ENCODE measurements around the gene ANAPC16.

The ANAPC16 gene

DNA sequence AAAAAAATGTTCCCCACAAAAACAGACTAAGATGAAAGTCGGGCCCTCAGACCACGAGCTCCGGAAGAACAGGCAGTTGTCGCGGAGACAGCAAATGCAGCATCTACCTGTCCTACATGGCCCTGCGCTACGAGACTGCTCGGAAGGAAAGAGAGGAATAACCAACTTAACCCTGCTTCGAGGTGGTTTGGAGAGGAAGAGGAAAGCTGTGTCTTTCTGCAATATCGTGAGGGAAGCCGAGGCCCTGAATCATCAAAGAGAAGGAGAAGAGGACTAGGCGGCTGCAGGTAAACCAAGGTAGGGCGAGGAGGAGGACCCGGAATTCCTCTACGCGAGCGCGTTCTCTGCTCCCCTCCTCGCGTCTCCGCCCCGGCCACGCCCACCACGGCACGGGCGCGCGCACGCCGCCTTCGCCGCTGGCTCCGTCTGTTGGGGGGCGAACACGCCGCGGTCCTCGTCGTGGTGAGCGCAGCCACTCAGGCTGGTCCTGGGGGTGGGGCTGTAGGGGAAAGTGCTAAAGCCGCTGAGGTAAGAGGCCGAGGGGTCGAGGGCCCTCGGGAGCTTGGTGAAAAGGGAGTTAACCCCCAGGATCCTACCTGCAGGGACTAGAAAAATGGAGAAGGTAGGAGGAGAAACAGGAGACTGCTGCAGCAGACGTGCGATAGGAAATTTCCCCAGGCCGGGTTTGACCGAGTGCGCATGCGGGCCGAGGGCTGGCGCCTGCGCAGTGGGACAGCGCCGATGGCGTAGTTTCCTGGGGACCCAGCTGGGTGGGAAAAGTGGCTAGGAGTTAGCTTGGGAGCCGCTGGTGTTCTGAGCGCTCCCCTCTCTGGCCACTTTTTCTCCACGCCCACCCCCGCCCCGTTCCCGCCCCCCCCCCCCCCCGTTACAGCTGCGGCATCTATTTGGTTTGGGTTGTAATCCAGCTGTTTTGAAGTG lies at the start of gene ANAPC16, which contains the start of gene ASCC1:
TSS of gene ANAPC16 (plus strand) at position 402 of the 939 bp plus-strand sequence. CDS start 7,903 bp downstream, outside the sequence.
TSS of gene ASCC1 (minus strand) at position 666 of the 939 bp plus-strand sequence. CDS start 2,978 bp downstream, outside the sequence.
- Histone ChIP-seq H3K36me3 (ENCODE audit: insufficient read depth, low read length) (peaks cover 10% of the 10 kb centered on the region), H3K4me1 (ENCODE audit: insufficient read depth, low read length) (peaks cover 3% of the 10 kb centered on the region; the same call in 1 of the 2 replicates), H3K9ac (ENCODE audit: low read depth, low read length) (peak within 1 kb of the TSS; percentile 77), H3K9me3 (ENCODE audit: control insufficient read depth, insufficient read depth, low read length) (no peaks in the 10 kb centered on the region)

DNA sequence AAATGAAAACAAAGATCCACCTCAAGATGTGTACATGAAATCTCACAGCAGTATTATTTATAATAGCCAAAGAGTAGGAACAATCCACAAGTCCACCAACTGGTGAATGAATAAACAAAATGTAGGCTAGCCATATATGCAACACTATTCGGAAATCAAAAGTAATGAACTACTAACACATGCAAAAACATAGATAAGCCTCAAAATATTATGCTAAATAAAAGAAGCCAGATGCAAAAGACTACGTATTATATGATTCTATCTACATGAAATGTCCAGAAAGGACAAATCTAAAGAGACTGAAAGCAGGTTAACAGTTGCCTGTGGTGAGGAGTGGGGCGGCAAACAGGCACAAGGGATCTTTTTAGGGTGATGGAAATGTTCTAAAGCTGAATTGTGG lies 48.7 kb upstream of the ANAPC16 start:
- no peaks in the 10 kb centered on the region for H3K4me1 ChIP-seq (ENCODE audit: insufficient read depth, low read length)
- no peaks in the 10 kb centered on the region for H3K36me3 ChIP-seq (ENCODE audit: insufficient read depth, low read length)
- no peak overlapping the region for H3K9ac ChIP-seq (ENCODE audit: low read depth, low read length)
- H3K9me3 ChIP-seq (ENCODE audit: control insufficient read depth, insufficient read depth, low read length): no peaks in the 10 kb centered on the region

DNA sequence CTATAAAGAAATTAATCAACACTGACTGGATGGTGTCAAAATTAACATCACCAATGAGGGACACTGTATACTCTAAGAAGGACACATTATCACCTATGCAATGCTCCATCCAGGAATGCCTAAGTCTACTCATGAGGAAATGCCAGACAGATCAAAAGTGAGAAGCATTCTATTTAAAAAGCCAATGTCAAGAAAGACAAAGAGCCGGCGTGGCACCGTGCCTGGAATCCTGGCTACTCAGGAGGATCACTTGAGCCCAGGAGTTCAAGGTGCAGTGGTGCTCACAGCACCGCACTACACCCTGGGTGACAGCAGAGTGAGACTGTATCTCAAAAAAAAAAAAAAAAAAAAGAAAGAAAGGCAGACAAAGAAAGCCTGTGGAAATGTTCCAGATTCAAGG lies 45.5 kb upstream of the ANAPC16 start:
- Histone ChIP-seq H3K9ac (ENCODE audit: low read depth, low read length) (no peak overlapping the region), H3K36me3 (ENCODE audit: insufficient read depth, low read length) (no peaks in the 10 kb centered on the region), H3K9me3 (ENCODE audit: control insufficient read depth, insufficient read depth, low read length) (no peaks in the 10 kb centered on the region), H3K4me1 (ENCODE audit: insufficient read depth, low read length) (0 out of 2 replicates have a peak, but pooled peaks cover 6% of the 10 kb centered on the region)

DNA sequence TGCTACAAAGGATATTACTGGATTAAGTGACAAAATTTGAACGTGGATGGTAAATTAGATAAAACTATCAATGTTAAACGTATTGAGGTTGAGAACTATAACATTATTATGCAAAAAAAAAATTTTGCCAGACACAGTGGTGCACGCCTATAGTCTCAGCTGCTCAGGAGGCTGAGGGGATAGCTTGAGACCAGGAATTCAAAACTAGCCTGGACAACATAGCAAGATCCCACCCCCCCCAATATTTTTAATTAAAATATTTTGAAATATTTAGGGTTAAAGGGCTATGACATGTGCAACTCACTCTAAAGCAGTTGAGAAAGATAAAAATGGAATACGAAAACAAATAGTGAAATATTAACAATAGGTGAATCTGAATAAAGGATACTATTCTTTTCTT lies 45.1 kb upstream of the ANAPC16 start:
- H3K9me3 ChIP-seq (ENCODE audit: control insufficient read depth, insufficient read depth, low read length): no peaks in the 10 kb centered on the region
- H3K36me3 ChIP-seq (ENCODE audit: insufficient read depth, low read length): no peaks in the 10 kb centered on the region
- H3K4me1 ChIP-seq (ENCODE audit: insufficient read depth, low read length): 0 out of 2 replicates have a peak, but pooled peaks cover 6% of the 10 kb centered on the region
- no peak overlapping the region for H3K9ac ChIP-seq (ENCODE audit: low read depth, low read length)

DNA sequence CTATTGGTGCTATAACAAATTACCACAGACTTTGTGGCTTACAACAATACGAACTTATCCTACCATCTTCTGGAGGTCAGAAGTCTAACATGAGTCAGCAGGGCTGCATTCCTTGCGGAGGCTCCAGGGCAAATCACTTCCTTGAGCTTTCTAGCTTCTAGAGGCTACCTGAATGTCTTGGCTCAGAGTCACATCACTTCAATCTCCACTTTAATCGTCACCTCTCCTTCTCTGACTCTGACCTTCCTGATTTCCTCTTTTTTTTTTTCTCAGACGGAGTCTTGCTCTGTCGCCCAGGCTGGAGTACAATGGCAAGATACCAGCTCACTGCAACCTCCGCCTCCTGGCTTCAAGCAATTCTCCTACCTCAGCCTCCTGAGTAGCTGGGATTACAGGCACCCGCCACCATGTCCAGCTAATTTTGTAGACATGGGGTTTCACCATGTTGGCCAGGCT lies 44.6 kb upstream of the ANAPC16 start:
- no peak overlapping the region for H3K9ac ChIP-seq (ENCODE audit: low read depth, low read length)
- no peaks in the 10 kb centered on the region for H3K36me3 ChIP-seq (ENCODE audit: insufficient read depth, low read length)
- H3K9me3 ChIP-seq (ENCODE audit: control insufficient read depth, insufficient read depth, low read length): no peaks in the 10 kb centered on the region
- H3K4me1 ChIP-seq (ENCODE audit: insufficient read depth, low read length): 0 out of 2 replicates have a peak, but pooled peaks cover 6% of the 10 kb centered on the region

DNA sequence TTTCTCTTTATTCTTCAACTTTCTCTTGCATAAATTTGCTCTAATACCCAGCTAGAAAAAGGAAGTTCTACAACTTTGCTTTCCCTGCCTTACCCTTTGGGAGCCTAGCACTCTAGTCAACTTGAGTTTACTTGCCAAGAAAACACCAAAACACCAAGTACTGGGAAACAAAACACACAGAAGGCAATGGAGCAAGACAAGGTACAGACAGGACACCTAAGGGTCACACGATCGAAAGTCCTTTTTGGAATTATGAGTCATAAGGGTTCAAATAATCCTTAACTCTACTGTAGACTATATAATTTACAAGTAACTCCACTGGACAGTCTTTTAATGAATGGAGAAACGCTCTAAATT lies 42.6 kb upstream of the ANAPC16 start:
- H3K9ac ChIP-seq (ENCODE audit: low read depth, low read length): no peak overlapping the region
- H3K36me3 ChIP-seq (ENCODE audit: insufficient read depth, low read length): no peaks in the 10 kb centered on the region
- H3K9me3 ChIP-seq (ENCODE audit: control insufficient read depth, insufficient read depth, low read length): no peaks in the 10 kb centered on the region
- H3K4me1 ChIP-seq (ENCODE audit: insufficient read depth, low read length): 0 out of 2 replicates have a peak, but pooled peaks cover 6% of the 10 kb centered on the region

DNA sequence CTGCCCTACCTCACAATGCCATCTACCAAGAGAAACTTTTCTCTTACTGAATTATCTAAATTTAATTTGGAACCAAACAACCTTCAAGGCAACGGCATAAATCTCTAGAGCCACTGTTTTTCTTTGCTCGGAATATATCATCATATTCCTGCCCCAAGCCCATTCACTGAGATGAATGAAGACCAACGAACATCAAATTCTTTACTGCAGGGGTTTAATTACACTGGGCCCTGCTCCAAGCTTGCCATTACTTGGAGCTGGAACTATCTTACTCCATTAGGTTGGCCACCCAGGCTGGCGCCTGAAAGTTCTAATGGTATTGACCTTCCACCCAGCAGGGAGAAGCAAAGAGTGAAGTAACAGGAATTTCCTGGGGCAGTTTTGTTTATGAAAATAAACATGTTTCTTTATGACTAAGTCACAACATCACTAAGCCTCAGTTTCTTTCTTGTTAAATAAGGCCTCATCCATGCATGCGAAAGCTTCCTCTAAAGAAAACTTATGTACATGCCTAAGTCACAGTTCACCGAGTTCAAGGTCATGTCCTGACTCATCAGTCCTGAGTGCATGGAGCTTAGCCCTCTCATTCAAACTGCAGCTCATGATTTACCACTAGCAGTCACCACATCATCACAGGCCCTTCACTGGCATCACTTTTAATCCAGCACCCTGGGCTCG lies 42.1 kb upstream of the ANAPC16 start:
- Histone ChIP-seq H3K36me3 (ENCODE audit: insufficient read depth, low read length) (no peaks in the 10 kb centered on the region), H3K4me1 (ENCODE audit: insufficient read depth, low read length) (0 out of 2 replicates have a peak, but pooled peaks cover 6% of the 10 kb centered on the region), H3K9ac (ENCODE audit: low read depth, low read length) (no peak overlapping the region), H3K9me3 (ENCODE audit: control insufficient read depth, insufficient read depth, low read length) (no peaks in the 10 kb centered on the region)

DNA sequence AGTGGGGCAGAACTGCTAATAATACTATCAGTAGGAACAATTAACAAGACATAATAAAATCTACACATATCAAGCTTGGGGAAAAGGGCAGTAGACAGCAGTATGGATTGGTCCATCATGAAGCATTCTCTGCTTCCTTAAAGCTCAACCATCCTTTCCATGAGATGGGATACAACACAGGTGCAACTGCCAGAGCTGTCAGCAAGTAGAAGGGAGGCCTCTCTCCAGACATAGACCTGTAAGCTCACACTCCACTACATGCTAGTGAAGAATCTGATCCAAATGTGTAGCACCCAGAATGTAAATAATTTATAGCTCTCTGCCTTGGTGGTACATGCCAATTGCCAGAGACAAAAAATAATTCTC lies 41.5 kb upstream of the ANAPC16 start:
- no peaks in the 10 kb centered on the region for H3K36me3 ChIP-seq (ENCODE audit: insufficient read depth, low read length)
- no peak overlapping the region for H3K9ac ChIP-seq (ENCODE audit: low read depth, low read length)
- H3K4me1 ChIP-seq (ENCODE audit: insufficient read depth, low read length): 0 out of 2 replicates have a peak, but pooled peaks cover 6% of the 10 kb centered on the region
- no peaks in the 10 kb centered on the region for H3K9me3 ChIP-seq (ENCODE audit: control insufficient read depth, insufficient read depth, low read length)

DNA sequence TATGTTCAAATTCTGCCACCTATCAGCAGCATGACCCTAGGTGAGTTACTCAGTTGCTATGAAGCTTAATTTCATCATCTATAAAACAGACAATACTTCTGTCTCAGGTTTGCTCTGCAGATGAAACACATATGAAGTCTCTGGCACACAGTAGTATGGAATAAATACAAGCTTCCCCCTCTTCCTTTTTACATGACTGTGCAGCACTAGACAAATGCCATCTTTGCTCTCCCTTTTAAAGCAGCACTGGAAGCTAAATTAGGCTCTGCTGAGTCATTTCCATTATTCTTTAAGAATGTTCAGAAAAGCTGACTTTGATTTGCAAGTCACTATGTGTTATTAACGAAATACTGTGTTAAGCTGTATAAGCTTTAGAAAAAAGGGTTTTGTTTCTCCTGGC lies 40.7 kb upstream of the ANAPC16 start:
- Histone ChIP-seq H3K9ac (ENCODE audit: low read depth, low read length) (no peak overlapping the region), H3K4me1 (ENCODE audit: insufficient read depth, low read length) (0 out of 2 replicates have a peak, but pooled peaks cover 6% of the 10 kb centered on the region), H3K36me3 (ENCODE audit: insufficient read depth, low read length) (no peaks in the 10 kb centered on the region), H3K9me3 (ENCODE audit: control insufficient read depth, insufficient read depth, low read length) (no peaks in the 10 kb centered on the region)

DNA sequence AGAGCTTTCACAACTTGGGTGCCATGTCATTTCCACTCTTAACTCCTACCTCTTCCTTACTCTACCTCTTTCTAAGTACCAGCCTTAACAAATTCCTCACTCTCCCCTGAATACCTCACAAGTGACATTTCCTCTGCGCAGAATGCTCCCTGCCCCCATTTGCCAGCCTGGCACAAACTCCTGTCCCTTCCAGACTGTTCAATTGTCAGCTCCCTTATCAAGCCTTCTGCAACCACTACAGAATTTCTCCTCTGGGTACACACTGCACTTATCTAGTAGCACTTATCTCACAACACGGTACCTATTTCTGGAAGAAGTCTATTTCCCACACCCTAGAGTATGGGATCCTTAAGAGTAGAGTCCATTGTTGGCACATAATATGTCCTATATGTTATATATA lies 39.1 kb upstream of the ANAPC16 start:
- no peaks in the 10 kb centered on the region for H3K36me3 ChIP-seq (ENCODE audit: insufficient read depth, low read length)

DNA sequence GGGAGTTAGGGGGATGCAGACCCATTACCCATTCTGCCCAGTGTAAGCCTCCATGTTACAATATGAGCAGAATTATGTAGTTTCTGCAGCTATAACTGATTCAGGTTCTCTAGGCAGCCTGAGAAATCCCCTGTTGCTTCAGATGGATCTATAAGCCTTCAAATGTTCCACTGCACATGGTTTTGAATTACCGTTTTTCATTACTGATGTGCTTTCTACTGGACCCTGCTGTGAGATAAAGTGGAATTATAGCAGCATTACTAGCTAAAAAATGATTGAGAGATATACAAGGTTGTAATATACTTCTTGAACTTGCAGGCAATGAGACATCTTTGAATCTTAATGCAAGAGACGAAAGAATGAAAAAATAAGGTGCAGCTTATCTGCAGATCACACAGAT lies 38.4 kb upstream of the ANAPC16 start:
- H3K36me3 ChIP-seq (ENCODE audit: insufficient read depth, low read length): no peaks in the 10 kb centered on the region
- H3K4me1 ChIP-seq (ENCODE audit: insufficient read depth, low read length): 0 out of 2 replicates have a peak, but pooled peaks cover 6% of the 10 kb centered on the region
- H3K9ac ChIP-seq (ENCODE audit: low read depth, low read length): no peak overlapping the region
- H3K9me3 ChIP-seq (ENCODE audit: control insufficient read depth, insufficient read depth, low read length): no peaks in the 10 kb centered on the region

More for the DNA sequence above, 39.1 kb upstream of the ANAPC16 start:
- 0 out of 2 replicates have a peak, but pooled peaks cover 6% of the 10 kb centered on the region for H3K4me1 ChIP-seq (ENCODE audit: insufficient read depth, low read length)
- H3K9ac ChIP-seq (ENCODE audit: low read depth, low read length): no peak overlapping the region
- H3K9me3 ChIP-seq (ENCODE audit: control insufficient read depth, insufficient read depth, low read length): no peaks in the 10 kb centered on the region

DNA sequence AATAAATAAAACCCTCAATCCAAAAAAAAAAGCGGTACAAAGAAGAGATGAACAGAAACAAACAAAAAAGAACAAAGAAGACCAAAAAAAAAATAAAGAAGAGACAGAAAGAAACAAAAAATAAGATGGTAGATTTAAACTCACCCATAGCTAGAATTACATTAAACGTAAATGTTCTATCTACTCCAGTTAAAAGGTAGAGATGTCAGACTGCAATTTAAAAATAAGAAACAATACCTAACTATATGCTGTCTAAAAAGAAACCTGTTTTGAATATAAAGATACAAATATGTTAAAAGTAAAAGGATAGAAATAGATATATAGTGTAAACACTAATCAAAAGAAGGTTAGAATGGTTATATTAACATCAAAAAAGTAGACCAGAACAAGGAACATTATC lies 31.7 kb upstream of the ANAPC16 start:
- H3K9ac ChIP-seq (ENCODE audit: low read depth, low read length): no peak overlapping the region
- no peaks in the 10 kb centered on the region; the same call in 1 of the 2 replicates for H3K36me3 ChIP-seq (ENCODE audit: insufficient read depth, low read length)
- H3K4me1 ChIP-seq (ENCODE audit: insufficient read depth, low read length): no peaks in the 10 kb centered on the region
- H3K9me3 ChIP-seq (ENCODE audit: control insufficient read depth, insufficient read depth, low read length): peaks cover 4% of the 10 kb centered on the region

DNA sequence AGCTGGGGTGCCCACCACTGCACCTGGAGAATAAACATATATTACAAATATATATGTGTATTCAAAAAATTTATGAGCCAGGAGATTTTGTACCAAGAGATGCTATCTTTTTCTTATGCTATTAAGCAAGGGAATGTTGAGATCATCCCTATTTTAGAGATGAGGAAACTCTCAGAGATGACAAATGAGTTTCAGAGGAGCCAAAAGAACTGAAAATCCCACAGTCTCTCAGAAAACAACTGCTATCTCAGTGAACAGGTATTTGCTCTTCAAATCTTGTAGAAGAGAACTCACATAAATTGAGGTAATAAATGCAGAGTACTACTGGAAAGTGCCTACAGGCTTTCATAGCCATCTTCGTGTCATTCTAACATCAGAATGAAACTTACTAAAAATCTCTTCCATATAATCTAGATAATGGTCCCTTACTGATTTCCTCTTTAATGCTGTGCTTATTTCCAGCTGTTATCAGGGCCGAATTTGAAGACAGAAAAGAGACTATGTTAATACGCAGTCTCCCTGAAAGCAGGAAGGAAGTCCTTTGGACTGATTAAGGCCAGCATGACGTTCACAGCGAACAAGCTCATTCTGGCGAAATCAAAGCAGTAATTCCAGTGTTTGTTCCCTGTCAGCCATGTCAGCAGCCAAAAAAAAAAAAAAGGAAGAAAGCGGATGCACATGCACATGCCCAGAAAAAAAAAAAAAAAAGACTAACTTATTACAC lies 29.4 kb upstream of the ANAPC16 start:
- H3K4me1 ChIP-seq (ENCODE audit: insufficient read depth, low read length): no peaks in the 10 kb centered on the region
- no peak overlapping the region for H3K9ac ChIP-seq (ENCODE audit: low read depth, low read length)
- H3K9me3 ChIP-seq (ENCODE audit: control insufficient read depth, insufficient read depth, low read length): peaks cover 4% of the 10 kb centered on the region
- H3K36me3 ChIP-seq (ENCODE audit: insufficient read depth, low read length): no peaks in the 10 kb centered on the region; the same call in 1 of the 2 replicates

DNA sequence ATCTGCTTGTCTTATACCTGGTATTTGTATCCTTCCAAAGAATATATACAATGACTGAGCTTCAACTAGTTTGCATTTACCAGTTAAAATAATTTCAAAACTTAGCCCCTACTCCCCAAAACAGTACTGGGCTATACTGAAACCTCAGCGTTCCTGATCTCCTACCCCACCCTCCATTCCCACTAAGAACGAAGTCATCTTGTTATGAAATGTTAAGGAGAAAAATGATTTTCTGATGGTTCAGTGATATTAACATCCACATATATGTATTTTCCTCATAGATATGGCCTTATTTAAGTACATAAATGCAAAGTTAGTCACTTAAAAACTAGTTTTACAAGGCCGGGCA lies 28.9 kb upstream of the ANAPC16 start:
- no peaks in the 10 kb centered on the region; the same call in 1 of the 2 replicates for H3K36me3 ChIP-seq (ENCODE audit: insufficient read depth, low read length)
- peaks cover 4% of the 10 kb centered on the region for H3K9me3 ChIP-seq (ENCODE audit: control insufficient read depth, insufficient read depth, low read length)
- H3K9ac ChIP-seq (ENCODE audit: low read depth, low read length): no peak overlapping the region
- H3K4me1 ChIP-seq (ENCODE audit: insufficient read depth, low read length): no peaks in the 10 kb centered on the region
